Measurements from ENCODE around the gene CYB5A.

CYB5A gene

DNA sequence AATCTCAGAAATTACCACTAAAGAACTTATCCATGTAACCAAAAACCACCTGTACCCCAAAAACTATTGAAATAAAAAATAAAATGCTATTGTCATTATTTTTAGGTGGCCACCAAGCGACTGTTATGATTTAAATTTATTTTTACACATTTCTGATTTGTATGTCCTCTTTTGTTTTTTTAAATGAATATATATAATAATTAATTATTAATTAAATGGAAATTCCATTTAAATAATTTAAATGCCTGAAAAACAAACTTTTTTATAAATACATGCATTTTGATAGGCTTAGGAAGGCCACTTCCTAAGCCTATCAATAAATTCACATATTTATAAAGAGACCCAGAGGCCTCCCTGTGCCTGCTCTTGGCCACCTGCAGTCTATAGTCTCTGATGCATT, 52.2 kb downstream of the CYB5A start:
- no peak for DNase-seq (ENCODE audit: low read depth, low spot score)
- H3K4me3 ChIP-seq (ENCODE audit: low read depth, low read length), result no peak overlapping the region
- in situ Hi-C loops (cut with HindIII; ENCODE audit: low sequenced_read_pairs), result no loop called here
- TF ChIP-seq, protein P1, sequence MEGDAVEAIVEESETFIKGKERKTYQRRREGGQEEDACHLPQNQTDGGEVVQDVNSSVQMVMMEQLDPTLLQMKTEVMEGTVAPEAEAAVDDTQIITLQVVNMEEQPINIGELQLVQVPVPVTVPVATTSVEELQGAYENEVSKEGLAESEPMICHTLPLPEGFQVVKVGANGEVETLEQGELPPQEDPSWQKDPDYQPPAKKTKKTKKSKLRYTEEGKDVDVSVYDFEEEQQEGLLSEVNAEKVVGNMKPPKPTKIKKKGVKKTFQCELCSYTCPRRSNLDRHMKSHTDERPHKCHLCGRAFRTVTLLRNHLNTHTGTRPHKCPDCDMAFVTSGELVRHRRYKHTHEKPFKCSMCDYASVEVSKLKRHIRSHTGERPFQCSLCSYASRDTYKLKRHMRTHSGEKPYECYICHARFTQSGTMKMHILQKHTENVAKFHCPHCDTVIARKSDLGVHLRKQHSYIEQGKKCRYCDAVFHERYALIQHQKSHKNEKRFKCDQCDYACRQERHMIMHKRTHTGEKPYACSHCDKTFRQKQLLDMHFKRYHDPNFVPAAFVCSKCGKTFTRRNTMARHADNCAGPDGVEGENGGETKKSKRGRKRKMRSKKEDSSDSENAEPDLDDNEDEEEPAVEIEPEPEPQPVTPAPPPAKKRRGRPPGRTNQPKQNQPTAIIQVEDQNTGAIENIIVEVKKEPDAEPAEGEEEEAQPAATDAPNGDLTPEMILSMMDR (IDR thresholded peaks at IDR 0.05; ENCODE audit: low read depth, low read length), result no peak

DNA sequence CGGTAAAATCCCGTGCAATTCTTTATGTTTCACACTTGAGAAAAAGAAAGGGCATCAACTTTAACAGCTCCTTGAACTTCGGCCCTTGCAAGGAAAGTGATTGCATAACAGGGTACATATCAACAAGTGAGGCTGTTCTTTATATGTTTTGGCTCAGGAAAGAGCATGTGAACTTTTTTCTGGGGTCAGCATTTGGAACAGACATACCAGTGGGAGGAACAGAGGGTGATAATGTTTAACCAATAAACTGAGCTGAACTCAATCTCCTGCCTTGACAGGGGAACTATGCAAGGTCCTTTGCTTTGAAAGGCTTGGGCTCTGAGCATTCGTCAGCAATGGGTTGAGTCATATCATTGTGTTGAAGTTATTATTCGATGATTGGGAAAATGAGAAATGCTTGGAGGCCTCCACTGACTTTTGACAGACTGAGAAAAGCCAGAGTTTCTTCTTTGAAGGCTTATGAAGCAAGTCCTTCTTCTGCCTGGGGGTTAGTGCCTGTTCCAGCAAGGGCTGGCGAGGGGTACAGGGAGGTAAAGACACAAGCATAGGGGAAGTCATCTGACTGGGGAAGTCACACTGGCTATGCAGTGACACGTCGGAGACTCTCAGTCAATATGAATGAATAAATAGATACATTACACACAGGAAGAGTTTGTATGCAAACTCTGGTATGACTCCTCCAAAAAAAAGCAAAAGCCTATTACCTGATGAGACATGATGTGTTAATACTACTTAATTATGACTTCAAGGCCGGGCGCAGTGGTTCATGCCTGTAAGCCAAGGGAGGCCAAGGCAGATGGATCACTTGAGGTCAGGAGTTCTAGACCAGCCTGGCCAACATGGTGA, 57.2 kb downstream of the CYB5A start:
- peak; percentile 72 for DNase-seq (ENCODE audit: low read depth, low spot score)
- H3K4me3 ChIP-seq (ENCODE audit: low read depth, low read length), result no peak overlapping the region
- in situ Hi-C loops (cut with HindIII; ENCODE audit: low sequenced_read_pairs), result no loop called here
- TF ChIP-seq, protein P1 (IDR thresholded peaks at IDR 0.05; ENCODE audit: low read depth, low read length), result no peak

DNA sequence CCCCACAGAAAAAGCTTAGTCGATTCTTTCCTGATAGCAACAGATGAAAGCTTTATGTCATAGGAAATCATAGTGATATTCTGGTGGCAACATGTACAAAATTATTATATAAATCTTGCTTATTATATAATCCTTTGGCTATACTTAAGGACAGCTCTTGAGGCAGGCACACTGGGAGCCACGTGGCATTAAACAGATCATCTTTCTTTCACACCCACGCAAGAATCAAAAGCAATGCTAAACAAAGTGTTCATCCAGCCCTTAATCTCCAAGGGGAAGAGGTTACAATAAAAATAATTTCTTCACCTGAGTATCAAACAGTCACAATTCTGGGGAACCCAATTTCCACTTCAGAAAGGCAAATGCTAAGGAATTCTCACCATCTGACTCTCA, 57.8 kb downstream of the CYB5A start:
- in situ Hi-C loops (cut with HindIII; ENCODE audit: low sequenced_read_pairs), result no loop called here
- TF ChIP-seq, protein P1 (IDR thresholded peaks at IDR 0.05; ENCODE audit: low read depth, low read length), result no peak
- DNase-seq (ENCODE audit: low read depth, low spot score), result no peak
- H3K4me3 ChIP-seq (ENCODE audit: low read depth, low read length), result no peak overlapping the region

DNA sequence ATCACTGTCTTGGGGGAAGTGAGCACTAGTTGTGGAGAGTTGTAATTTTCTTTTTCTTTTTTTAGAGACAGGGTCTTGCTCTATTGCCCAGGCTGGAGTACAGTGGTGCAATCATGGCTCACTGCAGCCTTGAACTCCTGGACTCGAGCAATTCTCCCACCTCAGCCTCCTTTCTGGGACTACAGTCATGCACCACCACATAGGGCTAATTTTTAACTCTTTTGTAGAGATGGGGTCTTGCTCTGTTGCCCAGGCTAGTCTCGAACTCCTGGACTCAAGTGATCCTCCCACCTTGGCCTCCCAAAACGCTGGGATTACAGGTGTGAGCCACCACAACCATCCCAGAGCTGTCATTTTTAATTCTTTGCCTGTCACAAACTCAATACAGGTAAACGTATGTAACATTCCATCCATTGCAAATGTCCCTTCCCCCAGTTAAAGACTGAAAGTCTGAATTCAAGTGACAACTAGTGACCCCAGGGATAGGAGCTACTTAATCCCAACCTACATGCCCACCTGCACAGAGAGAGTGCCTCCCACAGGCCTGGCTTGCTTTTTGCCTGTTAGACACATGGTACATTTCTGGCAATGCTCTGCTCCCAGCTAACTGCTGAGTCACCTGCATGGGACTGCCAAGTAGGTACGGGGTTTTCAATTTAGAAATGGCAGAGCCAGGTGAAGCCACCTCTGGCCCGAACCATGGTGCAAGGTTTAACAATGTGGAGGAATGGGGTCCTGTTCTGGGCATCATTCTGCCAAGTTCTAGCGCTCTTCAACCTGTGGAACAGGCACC, 60.6 kb downstream of the CYB5A start:
- in situ Hi-C loops (cut with HindIII; ENCODE audit: low sequenced_read_pairs), result no loop called here
- TF ChIP-seq, protein P1 (IDR thresholded peaks at IDR 0.05; ENCODE audit: low read depth, low read length), result no peak
- no peak for DNase-seq (ENCODE audit: low read depth, low spot score)
- H3K4me3 ChIP-seq (ENCODE audit: low read depth, low read length), result no peak overlapping the region

DNA sequence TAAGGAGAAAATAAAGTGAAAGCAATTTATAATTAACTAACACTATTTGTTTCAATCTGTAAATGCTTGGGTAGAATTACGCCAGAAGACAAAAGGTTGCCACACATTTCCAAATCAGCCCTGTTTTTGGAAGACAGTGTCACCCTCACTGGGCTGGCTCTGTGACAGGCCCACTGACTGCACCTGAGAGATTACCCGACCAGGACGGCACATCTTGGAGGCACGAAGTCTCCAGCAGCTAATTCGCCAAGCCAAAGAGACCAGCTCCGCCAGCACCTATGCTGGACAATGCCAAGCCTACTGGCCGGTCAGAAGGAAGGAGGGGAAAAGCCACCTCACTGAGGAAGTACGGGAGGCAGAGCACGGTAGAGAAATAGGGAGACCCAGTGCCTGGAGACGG, 61.9 kb downstream of the CYB5A start:
- no peak overlapping the region for H3K4me3 ChIP-seq (ENCODE audit: low read depth, low read length)
- TF ChIP-seq, protein P1 (IDR thresholded peaks at IDR 0.05; ENCODE audit: low read depth, low read length), result no peak
- in situ Hi-C loops (cut with HindIII; ENCODE audit: low sequenced_read_pairs), result no loop called here
- DNase-seq (ENCODE audit: low read depth, low spot score), result no peak

DNA sequence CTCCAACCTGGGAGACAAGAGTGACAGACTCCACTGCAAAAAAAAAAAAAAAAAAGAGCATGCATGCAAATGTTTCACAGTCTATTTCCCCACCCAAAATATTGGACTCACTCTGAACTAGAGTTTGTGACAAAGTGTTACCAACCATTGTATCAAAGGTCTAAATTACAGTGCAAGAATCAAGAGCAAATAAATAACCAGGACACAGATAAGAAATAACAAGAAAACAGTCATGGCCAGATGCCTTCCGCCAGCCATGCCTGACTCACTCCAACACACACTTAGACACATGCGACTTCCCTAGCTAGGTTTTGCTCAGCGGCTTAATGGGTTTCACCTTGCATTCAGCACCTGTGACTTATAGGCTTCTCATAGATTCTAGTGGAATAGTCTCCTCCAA, 62.8 kb downstream of the CYB5A start:
- in situ Hi-C loops (cut with HindIII; ENCODE audit: low sequenced_read_pairs), result no loop called here
- H3K4me3 ChIP-seq (ENCODE audit: low read depth, low read length), result no peak overlapping the region
- TF ChIP-seq, protein P1 (IDR thresholded peaks at IDR 0.05; ENCODE audit: low read depth, low read length), result no peak
- DNase-seq (ENCODE audit: low read depth, low spot score), result no peak
